ENCODE data around the gene ETV7. TPM values are rescaled to one million over a fixed set of nuclear protein-coding genes. Genes with fewer than 3 reads are reported as not detected.

The ETV7 gene
- total and polyA plus RNA-seq, 2 of the 13 experiments (the other 11 are each of a cell fraction or from before 2014, with no cell fraction given), result not detected

DNA sequence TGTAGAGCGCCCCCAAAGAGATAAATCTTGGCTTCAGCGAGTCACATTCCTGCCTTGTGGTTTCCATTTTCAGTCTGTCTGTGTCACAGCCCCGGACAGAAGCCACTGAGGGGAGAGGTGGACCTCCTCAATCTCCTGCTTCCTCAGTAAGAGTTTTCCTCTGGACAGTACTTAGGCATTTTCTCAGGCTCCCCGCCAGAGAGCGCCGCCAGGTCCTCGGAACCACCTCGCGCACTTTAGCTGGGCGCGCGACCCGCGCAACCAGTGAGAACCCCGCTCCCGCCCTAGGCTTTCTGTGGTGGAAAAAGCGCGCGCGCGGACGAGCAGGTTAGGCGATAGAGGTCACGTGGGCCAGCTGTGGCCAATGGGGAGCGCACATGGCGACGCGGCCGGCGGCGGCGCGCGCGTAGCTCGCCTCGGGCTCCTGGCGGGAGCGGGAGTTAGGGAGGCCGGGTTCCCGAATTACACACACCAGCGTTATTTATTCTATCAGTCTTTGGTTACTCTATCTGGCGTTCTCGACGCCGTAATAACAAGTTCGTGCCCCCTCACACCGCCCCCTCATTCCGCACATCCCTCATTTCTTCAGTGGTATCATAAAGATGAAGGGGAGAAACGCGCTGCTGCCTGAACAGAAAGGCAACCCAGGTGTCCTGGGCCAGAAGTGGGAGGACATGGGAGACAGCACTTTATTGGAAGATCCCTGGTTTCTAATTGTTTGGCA, 35.8 kb upstream of the ETV7 start (continued):
- TF ChIP-seq ARHGAP35 (CRISPR knock-in tag; IDR thresholded peaks at IDR 0.05; ENCODE audit: borderline replicate concordance) (peak; percentile 66; the same call in 1 of the 2 replicates), ZNF431 (CRISPR knock-in tag; IDR thresholded peaks at IDR 0.05; ENCODE audit: borderline replicate concordance, low read depth) (0 out of 2 replicates have a peak, but pooled peaks have one; percentile 84), CAMTA2 (CRISPR knock-in tag; IDR thresholded peaks at IDR 0.05; ENCODE audit: borderline replicate concordance) (peak; percentile 27; the same call in 1 of the 2 replicates), RBFOX2 (IDR thresholded peaks at IDR 0.05; ENCODE audit: low read depth, low read length) (peak; percentile 82), IRX3 (CRISPR knock-in tag; IDR thresholded peaks at IDR 0.05; ENCODE audit: borderline replicate concordance, low read depth) (peak; percentile 82; the same call in 1 of the 2 replicates), MEF2D (CRISPR knock-in tag; IDR thresholded peaks at IDR 0.05) (peak; percentile 70), SMARCC2 (IDR thresholded peaks at IDR 0.05) (no peak), ZNF772 (CRISPR knock-in tag; IDR thresholded peaks at IDR 0.05) (peak; percentile 97), NR1H2 (CRISPR knock-in tag; IDR thresholded peaks at IDR 0.05; ENCODE audit: borderline replicate concordance, low read depth) (no peak), ZNF792 (CRISPR knock-in tag; IDR thresholded peaks at IDR 0.05) (peak; percentile 82), KMT2A (CRISPR knock-in tag; IDR thresholded peaks at IDR 0.05) (0 out of 2 replicates have a peak, but pooled peaks have one; percentile 61), KDM5A (IDR thresholded peaks at IDR 0.05; ENCODE audit: borderline replicate concordance, low read length) (peak; percentile 72), GATAD1 (CRISPR knock-in tag; IDR thresholded peaks at IDR 0.05) (peak; percentile 65), ERF (CRISPR knock-in tag; IDR thresholded peaks at IDR 0.05) (peak; percentile 86), DR1 (CRISPR knock-in tag; IDR thresholded peaks at IDR 0.05) (peak; percentile 55; the same call in 1 of the 2 replicates), ZNF362 (CRISPR knock-in tag; IDR thresholded peaks at IDR 0.05; ENCODE audit: borderline replicate concordance) (no peak), ETV5 (CRISPR knock-in tag; IDR thresholded peaks at IDR 0.05; ENCODE audit: borderline replicate concordance) (peak; percentile 49; the same call in 1 of the 2 replicates), ZNF781 (CRISPR knock-in tag; IDR thresholded peaks at IDR 0.05; ENCODE audit: borderline replicate concordance, not compliant biosample characterization) (peak; percentile 27), MED13 (CRISPR knock-in tag; IDR thresholded peaks at IDR 0.05) (no peak), RCOR2 (CRISPR knock-in tag; IDR thresholded peaks at IDR 0.05) (peak; percentile 86), ZSCAN21 (CRISPR knock-in tag; IDR thresholded peaks at IDR 0.05; ENCODE audit: borderline replicate concordance) (peak; percentile 58; the same call in 1 of the 2 replicates)
- TF ChIP-seq, protein P1, sequence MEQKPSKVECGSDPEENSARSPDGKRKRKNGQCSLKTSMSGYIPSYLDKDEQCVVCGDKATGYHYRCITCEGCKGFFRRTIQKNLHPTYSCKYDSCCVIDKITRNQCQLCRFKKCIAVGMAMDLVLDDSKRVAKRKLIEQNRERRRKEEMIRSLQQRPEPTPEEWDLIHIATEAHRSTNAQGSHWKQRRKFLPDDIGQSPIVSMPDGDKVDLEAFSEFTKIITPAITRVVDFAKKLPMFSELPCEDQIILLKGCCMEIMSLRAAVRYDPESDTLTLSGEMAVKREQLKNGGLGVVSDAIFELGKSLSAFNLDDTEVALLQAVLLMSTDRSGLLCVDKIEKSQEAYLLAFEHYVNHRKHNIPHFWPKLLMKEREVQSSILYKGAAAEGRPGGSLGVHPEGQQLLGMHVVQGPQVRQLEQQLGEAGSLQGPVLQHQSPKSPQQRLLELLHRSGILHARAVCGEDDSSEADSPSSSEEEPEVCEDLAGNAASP (CRISPR knock-in tag; IDR thresholded peaks at IDR 0.05; ENCODE audit: borderline replicate concordance), result peak; percentile 74
- TF ChIP-seq, protein P2, sequence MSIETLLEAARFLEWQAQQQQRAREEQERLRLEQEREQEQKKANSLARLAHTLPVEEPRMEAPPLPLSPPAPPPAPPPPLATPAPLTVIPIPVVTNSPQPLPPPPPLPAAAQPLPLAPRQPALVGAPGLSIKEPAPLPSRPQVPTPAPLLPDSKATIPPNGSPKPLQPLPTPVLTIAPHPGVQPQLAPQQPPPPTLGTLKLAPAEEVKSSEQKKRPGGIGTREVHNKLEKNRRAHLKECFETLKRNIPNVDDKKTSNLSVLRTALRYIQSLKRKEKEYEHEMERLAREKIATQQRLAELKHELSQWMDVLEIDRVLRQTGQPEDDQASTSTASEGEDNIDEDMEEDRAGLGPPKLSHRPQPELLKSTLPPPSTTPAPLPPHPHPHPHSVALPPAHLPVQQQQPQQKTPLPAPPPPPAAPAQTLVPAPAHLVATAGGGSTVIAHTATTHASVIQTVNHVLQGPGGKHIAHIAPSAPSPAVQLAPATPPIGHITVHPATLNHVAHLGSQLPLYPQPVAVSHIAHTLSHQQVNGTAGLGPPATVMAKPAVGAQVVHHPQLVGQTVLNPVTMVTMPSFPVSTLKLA (IDR thresholded peaks at IDR 0.05), result peak; percentile 100
- TF ChIP-seq, protein P3, sequence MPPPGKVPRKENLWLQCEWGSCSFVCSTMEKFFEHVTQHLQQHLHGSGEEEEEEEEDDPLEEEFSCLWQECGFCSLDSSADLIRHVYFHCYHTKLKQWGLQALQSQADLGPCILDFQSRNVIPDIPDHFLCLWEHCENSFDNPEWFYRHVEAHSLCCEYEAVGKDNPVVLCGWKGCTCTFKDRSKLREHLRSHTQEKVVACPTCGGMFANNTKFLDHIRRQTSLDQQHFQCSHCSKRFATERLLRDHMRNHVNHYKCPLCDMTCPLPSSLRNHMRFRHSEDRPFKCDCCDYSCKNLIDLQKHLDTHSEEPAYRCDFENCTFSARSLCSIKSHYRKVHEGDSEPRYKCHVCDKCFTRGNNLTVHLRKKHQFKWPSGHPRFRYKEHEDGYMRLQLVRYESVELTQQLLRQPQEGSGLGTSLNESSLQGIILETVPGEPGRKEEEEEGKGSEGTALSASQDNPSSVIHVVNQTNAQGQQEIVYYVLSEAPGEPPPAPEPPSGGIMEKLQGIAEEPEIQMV (CRISPR knock-in tag; IDR thresholded peaks at IDR 0.05; ENCODE audit: low read depth), result peak; percentile 67; the same call in 1 of the 2 replicates
